OCI-LY7 (cell line): ENCODE measurements around the gene NACC2. TPM values are rescaled to one million over a fixed set of nuclear protein-coding genes. Genes with fewer than 3 reads are reported as not detected.

Source experiments
- BruUV-seq: library from RNA; stranded (reverse); fragments of 400-500 nt; replicated peaks from 2 replicates; lab custom pipeline; 2021; lab: Mats Ljungman, UMichigan
- CTCF ChIA-PET: fragments of 300-600 bp; sonication (Branson Sonifier 250); formaldehyde crosslinking; loops from one replicate; lab custom pipeline; 2022; ENCODE audit warnings: antibody characterized with exemption; ENCODE audit not compliant: unreplicated experiment; lab: Charles Lee
- POLR2A ChIA-PET: fragments of 300-600 bp; sonication (Branson Sonifier 250); formaldehyde crosslinking; loops from one replicate; lab custom pipeline; 2022; ENCODE audit warnings: antibody characterized with exemption; lab: Charles Lee
- DNase-seq: peaks from one replicate; pipeline ENCODE4 v3.0.0-alpha.2; 2015; ENCODE audit warnings: low spot score
- H2AFZ ChIP-seq: fragments of 200-600 bp; sonication (generic), shearing (Covaris generic); 2 replicates; pipeline ENCODE4 v1.6.1; 2014; ENCODE audit warnings: mild to moderate bottlenecking, antibody characterized with exemption, low read length, moderate library complexity
- H3K27ac ChIP-seq: fragments of 200-600 bp; sonication (generic); 2 replicates; pipeline ENCODE4 v1.5.1; 2014; ENCODE audit warnings: mixed run types, low read depth, mild to moderate bottlenecking, moderate library complexity, low read length, inconsistent platforms; ENCODE audit not compliant: poor library complexity, severe bottlenecking
- H3K36me3 ChIP-seq: fragments of 200-600 bp; sonication (generic); 2 replicates; pipeline ENCODE4 v1.6.1; 2014; ENCODE audit warnings: mild to moderate bottlenecking, antibody characterized with exemption, low read length, moderate library complexity, mixed read lengths; ENCODE audit not compliant: insufficient read depth
- H3K4me1 ChIP-seq: fragments of 200-600 bp; sonication (generic); 2 replicates; pipeline ENCODE4 v1.5.1; 2014; ENCODE audit warnings: mild to moderate bottlenecking, low read length; ENCODE audit not compliant: insufficient read depth, poor library complexity, severe bottlenecking
- H3K4me2 ChIP-seq: fragments of 200-600 bp; sonication (generic); 2 replicates; pipeline ENCODE4 v1.6.1; 2014; ENCODE audit warnings: mild to moderate bottlenecking, low read length
- H3K4me3 ChIP-seq: fragments of 200-600 bp; sonication (generic); 2 replicates; pipeline ENCODE4 v1.5.1; 2014; ENCODE audit warnings: mild to moderate bottlenecking, low read depth, low read length; ENCODE audit not compliant: poor library complexity, severe bottlenecking
- H3K79me2 ChIP-seq: fragments of 200-600 bp; sonication (generic); 2 replicates; pipeline ENCODE4 v1.6.1; 2016; ENCODE audit warnings: low read depth, mild to moderate bottlenecking, low read length, moderate library complexity, mixed read lengths; ENCODE audit not compliant: insufficient read depth
- H3K9me2 ChIP-seq: fragments of 200-600 bp; sonication (generic); 2 replicates; pipeline ENCODE4 v1.6.1; 2016; ENCODE audit warnings: mild to moderate bottlenecking, low read length, mixed read lengths; ENCODE audit not compliant: insufficient read depth
- H3K9me3 ChIP-seq: fragments of 200-600 bp; sonication (generic); 2 replicates; pipeline ENCODE4 v1.6.1; 2014; ENCODE audit warnings: mild to moderate bottlenecking, mixed run types, low read length, mixed read lengths
- H4K20me1 ChIP-seq: fragments of 200-600 bp; sonication (generic); 2 replicates; pipeline ENCODE4 v1.6.1; 2014; ENCODE audit warnings: mild to moderate bottlenecking, antibody characterized with exemption, low read length, moderate library complexity, mixed read lengths; ENCODE audit not compliant: insufficient read depth
- CTCF ChIP-seq: fragments of 200-600 bp; sonication (generic); conservative IDR thresholded peaks from 2 replicates; pipeline ENCODE4 v1.5.1; 2014; ENCODE audit warnings: mild to moderate bottlenecking, antibody characterized with exemption, low read length, moderate library complexity, mixed read lengths
- EZH2phosphoT487 ChIP-seq: fragments of 200-600 bp; sonication (generic); IDR thresholded peaks from 2 replicates; pipeline ENCODE4 v1.6.1; 2018; ENCODE audit warnings: low read depth, borderline replicate concordance, mild to moderate bottlenecking, mixed run types, antibody characterized with exemption, low read length, moderate library complexity, mixed read lengths
- intact Hi-C: fragments of 100-400 bp; cut with micrococcal nuclease; formaldehyde crosslinking; loops from one replicate; pipeline ENCODE4 v1.10.0; 2022; ENCODE audit not compliant: unreplicated experiment
- total RNA-seq, 2 experiments: library from RNA; depleted of rRNA in 1 of 2; stranded (reverse); fragments of >200 nt in 1 of 2; shearing (Covaris generic) in 1 of 2; gene quantifications; 2 replicates each; pipeline ENCODE4 v1.2.3, GENCODE V29; 2014 to 2022

NACC2 gene
- total RNA-seq, 2 experiments from 2014 or later, result 0.38 to 0.72 TPM

GRCh38 chr9:136011703-136012496, 83.2 kb downstream of the NACC2 start:
- H3K9me2 ChIP-seq, result no peaks in the 10 kb centered on the region
- no peaks in the 10 kb centered on the region for H4K20me1 ChIP-seq
- DNase-seq, result peak; percentile 18
- ChIA-PET CTCF (no interaction called here), POLR2A (interaction anchor here (1.0 kb wide), 1 partner anchor 24 kb away, joined by 4 read pairs; no protein-coding TSS in a partner anchor)
- peaks cover 66% of the 10 kb centered on the region for H3K4me1 ChIP-seq
- intact Hi-C loops, result loop anchor here (1.0 to 5.0 kb wide), 4 partner anchors 20 to 230 kb away; partner anchors contain the start of genes TMEM250 and UBAC1
- TF ChIP-seq CTCF (no peak), EZH2phosphoT487 (no peak)
- peak overlapping the region; percentile 100 for H3K27ac ChIP-seq
- no peaks in the 10 kb centered on the region for H3K9me3 ChIP-seq
- H3K36me3 ChIP-seq, result no peaks in the 10 kb centered on the region
- peak overlapping the region; percentile 91 for H3K4me2 ChIP-seq
- H2AFZ ChIP-seq, result peak overlapping the region; percentile 13; the same call in 1 of the 2 replicates
- BruUV-seq, result no TSS peak
- peak overlapping the region; percentile 69 for H3K4me3 ChIP-seq
- no peaks in the 10 kb centered on the region for H3K79me2 ChIP-seq

- Histone ChIP-seq H3K4me1 (peaks cover 71% of the 10 kb centered on the region), H4K20me1 (no peaks in the 10 kb centered on the region), H3K36me3 (no peaks in the 10 kb centered on the region), H3K4me3 (no peak overlapping the region), H3K9me3 (no peaks in the 10 kb centered on the region), H3K79me2 (no peaks in the 10 kb centered on the region), H3K9me2 (no peaks in the 10 kb centered on the region), H2AFZ (no peak overlapping the region), H3K4me2 (peak overlapping the region; percentile 91), H3K27ac (peak overlapping the region; percentile 100)
- no TSS peak for BruUV-seq
- DNase-seq, result no peak
- ChIA-PET POLR2A (no interaction called here), CTCF (no interaction called here)
- intact Hi-C loops, result loop anchor here (5.0 kb wide), 1 partner anchor 231 kb away; no protein-coding TSS in a partner anchor
- no peak for TF ChIP-seq CTCF
- no peak for TF ChIP-seq EZH2phosphoT487
These were observed 83.8 kb downstream of the NACC2 start for GRCh38 chr9:136011376-136011702.
